Endodermal cell (in vitro differentiated cells): Measurements from ENCODE around the gene DPP4. TPM values are rescaled to one million over a fixed set of nuclear protein-coding genes. Genes with fewer than 3 reads are reported as not detected.

ENCODE experiments used
- DNase-seq: peaks from one replicate; pipeline ENCODE4 v3.0.0-alpha.2; 2017
- H3K27ac ChIP-seq: 2 replicates; pipeline ENCODE4 v1.5.1; 2013; ENCODE audit warnings: mild to moderate bottlenecking, low read depth, low read length, moderate library complexity
- H3K27me3 ChIP-seq: 2 replicates; pipeline ENCODE4 v1.6.1; 2013; ENCODE audit warnings: mild to moderate bottlenecking, low read length, moderate library complexity; ENCODE audit not compliant: insufficient read depth, control insufficient read depth, poor library complexity, severe bottlenecking
- H3K36me3 ChIP-seq: 2 replicates; pipeline ENCODE4 v1.7.0; 2013; ENCODE audit warnings: mild to moderate bottlenecking, low read length, moderate library complexity; ENCODE audit not compliant: control insufficient read depth, insufficient read depth
- H3K4me1 ChIP-seq: one replicate; pipeline ENCODE4 v1.7.0; 2013; ENCODE audit warnings: low read length; ENCODE audit not compliant: control insufficient read depth, insufficient read depth
- H3K4me3 ChIP-seq: 2 replicates; pipeline ENCODE4 v1.5.1; 2013; ENCODE audit warnings: mild to moderate bottlenecking, low read length, moderate library complexity
- H3K9ac ChIP-seq: 2 replicates; pipeline ENCODE4 v1.6.1; 2013; ENCODE audit warnings: mild to moderate bottlenecking, low read length, moderate library complexity; ENCODE audit not compliant: poor library complexity, severe bottlenecking; ENCODE audit errors: extremely low read depth
- H3K9me3 ChIP-seq: 2 replicates; pipeline ENCODE4 v1.6.1; 2013; ENCODE audit warnings: mild to moderate bottlenecking, low read length, moderate library complexity; ENCODE audit not compliant: control insufficient read depth
- H3K27ac Mint-ChIP-seq: 2 replicates; pipeline ENCODE4 v1.8.0; 2020; ENCODE audit warnings: mixed read lengths
- H3K27me3 Mint-ChIP-seq: 2 replicates; pipeline ENCODE4 v1.8.0; 2021; ENCODE audit warnings: mild to moderate bottlenecking, mixed read lengths; ENCODE audit not compliant: insufficient read depth
- H3K36me3 Mint-ChIP-seq: 2 replicates; pipeline ENCODE4 v1.8.0; 2020; ENCODE audit warnings: low read depth, mixed read lengths
- H3K4me1 Mint-ChIP-seq: 2 replicates; pipeline ENCODE4 v1.8.0; 2020; ENCODE audit warnings: mixed read lengths
- H3K4me3 Mint-ChIP-seq: 2 replicates; pipeline ENCODE4 v1.8.0; 2020; ENCODE audit warnings: mild to moderate bottlenecking, moderate library complexity, mixed read lengths
- H3K9me3 Mint-ChIP-seq: 2 replicates; pipeline ENCODE4 v1.8.0; 2020; ENCODE audit warnings: mild to moderate bottlenecking, mixed read lengths
- whole genome bisulfite sequencing, 2 experiments: methylation state at CpG; one replicate each; pipeline versions ENCODE4 v1.1.5 to v1.1.7; 2013; ENCODE audit warnings: missing lambda C conversion rate in 2 of 2, mixed read lengths in 1 of 2; ENCODE audit not compliant: insufficient coverage in 1 of 2, insufficient read length in 1 of 2; 5-methylcytosine and 5-hydroxymethylcytosine counted together
- total RNA-seq, 2 donors: library from RNA; stranded (reverse); fragmentation: NEBNext Ultra II Directional in 1 of 2; extraction: Animal tissue kit (Norgen Biotek cat#: 25700) in 1 of 2; gene quantifications; 2 replicates in 1 of 2; 3 replicates in 1 of 2; pipeline ENCODE4 v1.2.1, GENCODE V29; 2021
- TF ChIP-seq, protein P1 (sequence below): fragments of 200-600 bp; sonication (generic); conservative IDR thresholded peaks from 2 replicates; pipeline ENCODE4 v1.5.0; 2021; ENCODE audit warnings: antibody characterized with exemption, mild to moderate bottlenecking

The DPP4 gene
- total RNA-seq, 2 donors from 2014 or later, result 0.46 to 1.2 TPM

DNA sequence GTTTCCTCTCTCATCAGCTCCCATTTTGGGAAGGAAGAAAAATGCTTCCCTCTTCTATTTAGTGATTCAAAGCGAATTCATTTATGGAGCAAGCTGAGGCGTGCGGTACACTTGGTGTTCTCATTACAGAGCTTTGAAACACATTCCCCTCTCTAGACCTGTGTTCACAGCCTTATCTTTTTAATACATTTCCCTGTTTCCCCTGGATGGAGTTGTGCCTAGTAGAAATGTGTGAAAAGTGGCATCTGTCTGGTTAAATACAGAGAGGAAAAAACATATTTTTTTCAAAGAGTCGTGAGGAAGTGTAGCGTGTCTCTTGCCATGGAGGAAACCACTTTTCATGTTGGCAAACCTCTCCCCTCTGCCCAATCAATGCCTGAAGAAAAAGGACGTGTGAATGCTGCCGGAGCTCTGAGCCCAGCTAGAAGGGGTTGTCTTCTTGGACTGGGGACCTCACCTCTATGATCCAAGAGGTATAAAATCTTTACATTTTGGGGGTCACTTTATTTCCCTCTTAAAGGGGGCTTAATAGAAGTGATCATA is 52.4 kb downstream of the DPP4 start:
- H3K4me3 ChIP-seq, result no peak overlapping the region
- no peaks in the 10 kb centered on the region for H3K9me3 ChIP-seq
- no peaks in the 10 kb centered on the region for H3K9me3 Mint-ChIP-seq
- H3K36me3 Mint-ChIP-seq, result no peaks in the 10 kb centered on the region
- H3K27ac ChIP-seq, result no peak overlapping the region
- no peak overlapping the region for H3K27ac Mint-ChIP-seq
- no peaks in the 10 kb centered on the region for H3K27me3 ChIP-seq
- no peak overlapping the region for H3K4me3 Mint-ChIP-seq
- H3K9ac ChIP-seq, result no peak overlapping the region
- TF ChIP-seq, protein P1, sequence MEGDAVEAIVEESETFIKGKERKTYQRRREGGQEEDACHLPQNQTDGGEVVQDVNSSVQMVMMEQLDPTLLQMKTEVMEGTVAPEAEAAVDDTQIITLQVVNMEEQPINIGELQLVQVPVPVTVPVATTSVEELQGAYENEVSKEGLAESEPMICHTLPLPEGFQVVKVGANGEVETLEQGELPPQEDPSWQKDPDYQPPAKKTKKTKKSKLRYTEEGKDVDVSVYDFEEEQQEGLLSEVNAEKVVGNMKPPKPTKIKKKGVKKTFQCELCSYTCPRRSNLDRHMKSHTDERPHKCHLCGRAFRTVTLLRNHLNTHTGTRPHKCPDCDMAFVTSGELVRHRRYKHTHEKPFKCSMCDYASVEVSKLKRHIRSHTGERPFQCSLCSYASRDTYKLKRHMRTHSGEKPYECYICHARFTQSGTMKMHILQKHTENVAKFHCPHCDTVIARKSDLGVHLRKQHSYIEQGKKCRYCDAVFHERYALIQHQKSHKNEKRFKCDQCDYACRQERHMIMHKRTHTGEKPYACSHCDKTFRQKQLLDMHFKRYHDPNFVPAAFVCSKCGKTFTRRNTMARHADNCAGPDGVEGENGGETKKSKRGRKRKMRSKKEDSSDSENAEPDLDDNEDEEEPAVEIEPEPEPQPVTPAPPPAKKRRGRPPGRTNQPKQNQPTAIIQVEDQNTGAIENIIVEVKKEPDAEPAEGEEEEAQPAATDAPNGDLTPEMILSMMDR, result no peak
- no peaks in the 10 kb centered on the region for H3K27me3 Mint-ChIP-seq
- DNase-seq, result no peak
- 87 to 100% methylated on average over 4 to 7 of the region's 7 CpGs for WGBS, 2 experiments
- peaks cover 15% of the 10 kb centered on the region for H3K4me1 Mint-ChIP-seq
- no peaks in the 10 kb centered on the region for H3K36me3 ChIP-seq
- no peaks in the 10 kb centered on the region for H3K4me1 ChIP-seq

DNA sequence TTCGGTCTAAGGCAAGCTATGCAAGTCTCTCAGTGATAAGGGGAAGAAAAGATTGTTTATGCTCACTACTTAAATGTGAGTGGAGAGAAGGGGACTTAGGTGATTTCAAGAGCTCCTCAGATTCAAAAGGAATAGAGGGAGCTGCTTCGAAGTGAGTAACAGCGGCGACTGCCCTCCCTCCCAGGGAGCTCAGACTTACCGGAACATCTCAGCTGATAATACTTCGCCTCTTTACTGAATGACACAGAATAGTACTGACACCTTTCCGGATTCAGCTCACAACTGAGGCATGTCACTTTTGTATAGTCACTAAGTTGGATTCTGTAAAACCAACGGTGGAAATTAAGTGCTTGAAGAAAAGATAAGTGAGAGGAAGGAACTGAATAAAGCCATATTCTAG is 55.5 kb downstream of the DPP4 start:
- no peak overlapping the region for H3K4me3 Mint-ChIP-seq

DNA sequence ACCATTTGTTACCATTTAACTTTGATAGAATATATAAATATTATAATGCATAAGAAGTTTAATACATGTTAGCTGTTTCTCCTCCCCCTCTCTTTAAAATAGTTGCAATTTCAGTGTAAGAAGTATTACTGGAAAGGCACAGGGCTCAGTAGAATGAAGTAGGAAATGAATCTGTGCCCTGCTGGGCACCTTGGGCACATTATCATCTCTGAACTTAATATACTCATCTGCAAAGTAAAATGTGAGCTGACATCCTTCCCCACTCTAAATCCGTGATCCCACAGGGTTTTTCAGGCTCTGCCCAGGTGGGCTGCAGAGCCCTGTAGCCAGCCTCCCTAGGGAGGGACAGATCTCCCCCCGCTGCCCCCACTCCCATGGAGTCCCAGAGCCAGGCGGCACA is 56.8 kb downstream of the DPP4 start:
- Histone ChIP-seq H3K4me1 (no peaks in the 10 kb centered on the region), H3K27me3 (no peaks in the 10 kb centered on the region), H3K9ac (no peak overlapping the region), H3K4me3 (no peak overlapping the region), H3K9me3 (no peaks in the 10 kb centered on the region), H3K36me3 (no peaks in the 10 kb centered on the region), H3K27ac (no peak overlapping the region)
- no peak overlapping the region for H3K4me3 Mint-ChIP-seq
- TF ChIP-seq, protein P1, result no peak
- H3K27me3 Mint-ChIP-seq, result no peaks in the 10 kb centered on the region
- no peaks in the 10 kb centered on the region for H3K9me3 Mint-ChIP-seq
- no peak for DNase-seq
- H3K27ac Mint-ChIP-seq, result no peak overlapping the region
- H3K36me3 Mint-ChIP-seq, result no peaks in the 10 kb centered on the region
- peaks cover 10% of the 10 kb centered on the region for H3K4me1 Mint-ChIP-seq
- WGBS, 2 experiments, result 92% methylated on average over 3 of the region's 3 CpGs; no CpG with 5 or more reads in 1 of the 2 experiments

More for the DNA sequence above, 55.5 kb downstream of the DPP4 start:
- H3K27ac Mint-ChIP-seq, result no peak overlapping the region
- no peaks in the 10 kb centered on the region for H3K27me3 Mint-ChIP-seq
- Histone ChIP-seq H3K4me3 (no peak overlapping the region), H3K9ac (no peak overlapping the region), H3K9me3 (no peaks in the 10 kb centered on the region), H3K4me1 (no peaks in the 10 kb centered on the region), H3K36me3 (no peaks in the 10 kb centered on the region), H3K27ac (no peak overlapping the region), H3K27me3 (no peaks in the 10 kb centered on the region)
- H3K36me3 Mint-ChIP-seq, result no peaks in the 10 kb centered on the region
- H3K4me1 Mint-ChIP-seq, result peaks cover 15% of the 10 kb centered on the region
- DNase-seq, result no peak
- TF ChIP-seq, protein P1, result no peak
- no peaks in the 10 kb centered on the region for H3K9me3 Mint-ChIP-seq
- WGBS, 2 experiments, result 89 to 92% methylated on average over 7 to 8 of the region's 8 CpGs
